ENCODE data around the gene BOC. TPM values are rescaled to one million over a fixed set of nuclear protein-coding genes. Genes with fewer than 3 reads are reported as not detected.
A peak's percentile ranks its signal among the peaks of the same experiment; 100 is the strongest.

The BOC gene
- total and polyA plus RNA-seq, 2 of the 8 experiments (the other 6 are each of a cell fraction or from before 2014, with no cell fraction given), result 6.9 to 9.3 TPM

DNA sequence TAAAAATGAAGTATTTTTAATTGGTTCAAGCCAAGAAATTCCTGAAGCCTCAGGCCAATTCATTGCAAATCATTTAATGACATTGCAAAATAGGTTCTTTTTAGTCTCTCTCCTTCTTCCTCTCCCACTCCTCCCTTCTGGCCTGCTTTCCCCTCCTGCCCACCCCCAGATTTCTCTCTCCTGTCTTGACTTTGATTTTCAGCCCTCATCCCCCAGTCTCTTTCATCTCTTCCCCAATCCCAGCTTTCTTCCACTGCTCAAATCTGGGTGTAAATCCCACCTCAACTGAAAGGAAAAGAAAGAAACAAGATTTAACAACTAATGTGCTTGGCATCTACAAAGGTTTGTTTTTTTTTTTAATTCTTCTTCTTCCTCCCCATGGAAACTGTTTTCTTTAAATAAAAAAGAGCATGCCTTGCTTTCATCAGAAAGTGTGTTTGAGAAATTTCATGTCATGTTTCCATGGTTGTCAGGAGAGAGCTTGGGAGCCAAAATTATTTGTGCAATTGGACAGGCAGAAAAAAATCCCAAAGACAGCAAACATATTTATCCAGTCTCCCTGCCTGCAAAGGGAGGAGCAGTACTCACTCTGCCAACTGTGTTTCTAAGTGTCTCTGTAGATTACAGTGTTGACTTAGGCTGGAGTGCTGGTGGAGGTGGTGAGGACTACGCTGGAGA is 50.4 kb downstream of the BOC start:
- Histone ChIP-seq H3K9me3 (ENCODE audit: insufficient read depth in 2 of 2, low read depth in 1 of 2, low read length in 1 of 2) (no peaks in the 10 kb centered on the region), H4K20me1 (replicated peaks in 1 of 2; ENCODE audit: control insufficient read depth in 1 of 2, insufficient read depth in 2 of 2, low read length in 2 of 2) (no peaks in the 10 kb centered on the region), H2BK12ac (ENCODE audit: low read depth, low read length) (peak overlapping the region; percentile 44; the same call in 1 of the 2 replicates), H3K4me3 (ENCODE audit: extremely low read depth in 1 of 4, insufficient read depth in 2 of 4, low read depth in 3 of 4, low read length in 4 of 4) (no peak overlapping the region), H3K79me2 (ENCODE audit: control insufficient read depth in 1 of 2, insufficient read depth in 2 of 2, low read length in 2 of 2) (no peaks in the 10 kb centered on the region), H2AK5ac (ENCODE audit: low read depth, low read length) (no peak overlapping the region), H2BK5ac (ENCODE audit: low read depth, low read length) (no peak overlapping the region), H2BK15ac (ENCODE audit: low read length) (no peak overlapping the region), H3K23me2 (ENCODE audit: low read depth, low read length) (no peaks in the 10 kb centered on the region), H4K8ac (ENCODE audit: extremely low read depth, insufficient read depth, low read length) (no peak overlapping the region), H3K27me3 (replicated peaks in 1 of 4; ENCODE audit: control insufficient read depth in 3 of 4, extremely low read depth in 1 of 4, insufficient read depth in 3 of 4, low read length in 3 of 4) (no peaks in the 10 kb centered on the region), H2AFZ (ENCODE audit: low read length) (no peak overlapping the region), H3K9ac (replicated peaks in 1 of 4; ENCODE audit: extremely low read depth in 1 of 4, low read depth in 3 of 4, low read length in 3 of 4) (no peak overlapping the region), H3K4me2 (ENCODE audit: insufficient read depth in 1 of 2, low read depth in 2 of 2, low read length in 2 of 2) (no peak overlapping the region), H3K4me1 (replicated peaks in 1 of 4; ENCODE audit: control insufficient read depth in 3 of 4, insufficient read depth in 4 of 4, low read length in 3 of 4) (peaks cover 7 to 29% (median 19%) of the 10 kb centered on the region in 4 experiments), H3K23ac (ENCODE audit: insufficient read length) (no peak overlapping the region), H3K4ac (replicated peaks; ENCODE audit: insufficient read length, low read depth, low read length) (no peak overlapping the region), H3K56ac (replicated peaks; ENCODE audit: insufficient read length, low read depth, low read length) (no peak overlapping the region), H3K18ac (ENCODE audit: extremely low read depth, low read length) (no peak overlapping the region), H3K36me3 (ENCODE audit: control insufficient read depth in 2 of 4, insufficient read depth in 4 of 4, low read length in 3 of 4) (no peaks in the 10 kb centered on the region), H3K79me1 (ENCODE audit: low read depth, low read length) (no peaks in the 10 kb centered on the region), H3K14ac (ENCODE audit: insufficient read length) (no peak overlapping the region), H3K27ac (ENCODE audit: low read depth, low read length) (no peak overlapping the region), H2BK20ac (ENCODE audit: low read length) (no peak overlapping the region), H2BK120ac (replicated peaks; ENCODE audit: low read depth, low read length) (no peak overlapping the region), H4K5ac (ENCODE audit: insufficient read length, low read depth, low read length) (no peak overlapping the region), H4K91ac (replicated peaks; ENCODE audit: insufficient read length, low read length) (no peak overlapping the region)
- DNase-seq (ENCODE audit: low read depth in 1 of 2, low spot score in 2 of 2) (no peak), FAIRE-seq (no peak)
- ChIA-PET CTCF (ENCODE audit: partially characterized antibody) (interaction anchor here (2.2 to 4.7 kb wide), 2 partner anchors 14 to 18 kb away, joined by 8 to 63 read pairs; no protein-coding TSS in a partner anchor), POLR2A (ENCODE audit: partially characterized antibody) (interaction anchor here (0.7 kb wide), 1 partner anchor 21 kb away, joined by 3 read pairs; no protein-coding TSS in a partner anchor)
- 100% methylated on average over 1 of the region's 1 CpG; no CpG with 5 or more reads in 1 of the 2 experiments for WGBS, 2 experiments (ENCODE audit: extremely low coverage in 1 of 2, insufficient coverage in 1 of 2, insufficient read length in 1 of 2, insufficient replicate concordance in 2 of 2, low coverage in 1 of 2, low lambda C conversion rate in 2 of 2, missing lambda C conversion rate in 1 of 2)
- no peak for TF ChIP-seq BCL11A (IDR thresholded peaks at IDR 0.05; ENCODE audit: low read depth in 2 of 2, low read length in 2 of 2)
- no peak for TF ChIP-seq HDAC2 (IDR thresholded peaks at IDR 0.05; ENCODE audit: borderline replicate concordance in 1 of 2, low read depth in 2 of 2, low read length in 2 of 2)
- TF ChIP-seq EGR1 (IDR thresholded peaks at IDR 0.05; ENCODE audit: borderline replicate concordance, low read depth, low read length), result no peak
- TF ChIP-seq SP4 (IDR thresholded peaks at IDR 0.05; ENCODE audit: low read length), result no peak
- TF ChIP-seq CBX5 (IDR thresholded peaks at IDR 0.05; ENCODE audit: low read depth, low read length), result no peak
- TF ChIP-seq EZH2 (IDR thresholded peaks at IDR 0.05; ENCODE audit: low read depth, low read length, severe bottlenecking), result no peak
- TF ChIP-seq, protein P1, sequence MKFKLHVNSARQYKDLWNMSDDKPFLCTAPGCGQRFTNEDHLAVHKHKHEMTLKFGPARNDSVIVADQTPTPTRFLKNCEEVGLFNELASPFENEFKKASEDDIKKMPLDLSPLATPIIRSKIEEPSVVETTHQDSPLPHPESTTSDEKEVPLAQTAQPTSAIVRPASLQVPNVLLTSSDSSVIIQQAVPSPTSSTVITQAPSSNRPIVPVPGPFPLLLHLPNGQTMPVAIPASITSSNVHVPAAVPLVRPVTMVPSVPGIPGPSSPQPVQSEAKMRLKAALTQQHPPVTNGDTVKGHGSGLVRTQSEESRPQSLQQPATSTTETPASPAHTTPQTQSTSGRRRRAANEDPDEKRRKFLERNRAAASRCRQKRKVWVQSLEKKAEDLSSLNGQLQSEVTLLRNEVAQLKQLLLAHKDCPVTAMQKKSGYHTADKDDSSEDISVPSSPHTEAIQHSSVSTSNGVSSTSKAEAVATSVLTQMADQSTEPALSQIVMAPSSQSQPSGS (IDR thresholded peaks at IDR 0.05; ENCODE audit: low read length), result no peak
- TF ChIP-seq MAFK (IDR thresholded peaks at IDR 0.05; ENCODE audit: low read depth, low read length), result no peak
